ENCODE data around the gene TMEM43.

GRCh38 chr3:14126017-14126886 is 1.4 kb downstream of the TMEM43 start:
- no peak for TF ChIP-seq FOXK2 (IDR thresholded peaks at IDR 0.05)
- no peak for TF ChIP-seq ZNF547 (CRISPR knock-in tag; IDR thresholded peaks at IDR 0.05)
- TF ChIP-seq TEAD2 (CRISPR knock-in tag; IDR thresholded peaks at IDR 0.05), result no peak
- TF ChIP-seq, protein P1, sequence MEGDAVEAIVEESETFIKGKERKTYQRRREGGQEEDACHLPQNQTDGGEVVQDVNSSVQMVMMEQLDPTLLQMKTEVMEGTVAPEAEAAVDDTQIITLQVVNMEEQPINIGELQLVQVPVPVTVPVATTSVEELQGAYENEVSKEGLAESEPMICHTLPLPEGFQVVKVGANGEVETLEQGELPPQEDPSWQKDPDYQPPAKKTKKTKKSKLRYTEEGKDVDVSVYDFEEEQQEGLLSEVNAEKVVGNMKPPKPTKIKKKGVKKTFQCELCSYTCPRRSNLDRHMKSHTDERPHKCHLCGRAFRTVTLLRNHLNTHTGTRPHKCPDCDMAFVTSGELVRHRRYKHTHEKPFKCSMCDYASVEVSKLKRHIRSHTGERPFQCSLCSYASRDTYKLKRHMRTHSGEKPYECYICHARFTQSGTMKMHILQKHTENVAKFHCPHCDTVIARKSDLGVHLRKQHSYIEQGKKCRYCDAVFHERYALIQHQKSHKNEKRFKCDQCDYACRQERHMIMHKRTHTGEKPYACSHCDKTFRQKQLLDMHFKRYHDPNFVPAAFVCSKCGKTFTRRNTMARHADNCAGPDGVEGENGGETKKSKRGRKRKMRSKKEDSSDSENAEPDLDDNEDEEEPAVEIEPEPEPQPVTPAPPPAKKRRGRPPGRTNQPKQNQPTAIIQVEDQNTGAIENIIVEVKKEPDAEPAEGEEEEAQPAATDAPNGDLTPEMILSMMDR (CRISPR knock-in tag; IDR thresholded peaks at IDR 0.05), result no peak
- TF ChIP-seq GABPA (IDR thresholded peaks at IDR 0.05; ENCODE audit: low read depth, low read length), result no peak
- TF ChIP-seq GABPA (CRISPR knock-in tag; IDR thresholded peaks at IDR 0.05; ENCODE audit: low read depth), result no peak
- TF ChIP-seq NFE2L2 (IDR thresholded peaks at IDR 0.05; ENCODE audit: low read length), result no peak
- no peak for TF ChIP-seq ATF6 (CRISPR knock-in tag; conservative IDR thresholded peaks at IDR 0.05)
- no peak for TF ChIP-seq ZNF207 (IDR thresholded peaks at IDR 0.05; ENCODE audit: borderline replicate concordance)
- no peak for TF ChIP-seq NR3C1 (CRISPR knock-in tag; IDR thresholded peaks at IDR 0.05)
- no peak for TF ChIP-seq HNRNPLL (IDR thresholded peaks at IDR 0.05; ENCODE audit: low read depth, low read length, poor library complexity, severe bottlenecking)
- TF ChIP-seq ZNF747 (CRISPR knock-in tag; IDR thresholded peaks at IDR 0.05; ENCODE audit: borderline replicate concordance), result no peak
- TF ChIP-seq, protein P2, sequence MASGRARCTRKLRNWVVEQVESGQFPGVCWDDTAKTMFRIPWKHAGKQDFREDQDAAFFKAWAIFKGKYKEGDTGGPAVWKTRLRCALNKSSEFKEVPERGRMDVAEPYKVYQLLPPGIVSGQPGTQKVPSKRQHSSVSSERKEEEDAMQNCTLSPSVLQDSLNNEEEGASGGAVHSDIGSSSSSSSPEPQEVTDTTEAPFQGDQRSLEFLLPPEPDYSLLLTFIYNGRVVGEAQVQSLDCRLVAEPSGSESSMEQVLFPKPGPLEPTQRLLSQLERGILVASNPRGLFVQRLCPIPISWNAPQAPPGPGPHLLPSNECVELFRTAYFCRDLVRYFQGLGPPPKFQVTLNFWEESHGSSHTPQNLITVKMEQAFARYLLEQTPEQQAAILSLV (CRISPR knock-in tag; IDR thresholded peaks at IDR 0.05; ENCODE audit: borderline replicate concordance), result no peak
